GM23248 (cell line): ENCODE measurements around the gene GBF1. TPM values are rescaled to one million over a fixed set of nuclear protein-coding genes. Genes with fewer than 3 reads are reported as not detected.

Source experiments
- DNase-seq: peaks from one replicate; pipeline ENCODE4 v3.0.0-alpha.2; 2015
- H2AFZ ChIP-seq: fragments of 200-600 bp; sonication (generic); 2 replicates; pipeline ENCODE4 v1.6.1; 2016; ENCODE audit warnings: antibody characterized with exemption
- H3F3A ChIP-seq: fragments of 200-600 bp; sonication (generic); 2 replicates; pipeline ENCODE4 v1.6.1; 2016; ENCODE audit warnings: mild to moderate bottlenecking, antibody characterized with exemption, mixed run types; ENCODE audit not compliant: insufficient read depth
- H3K27ac ChIP-seq: fragments of 200-600 bp; sonication (generic); 2 replicates; pipeline ENCODE4 v1.5.1; 2016; ENCODE audit warnings: mild to moderate bottlenecking
- H3K27me3 ChIP-seq: fragments of 200-600 bp; sonication (generic); replicated peaks from 2 replicates; pipeline ENCODE4 v1.6.1; 2016; ENCODE audit warnings: mild to moderate bottlenecking; ENCODE audit not compliant: insufficient read depth
- H3K36me3 ChIP-seq: fragments of 200-600 bp; sonication (generic); 2 replicates; pipeline ENCODE4 v1.6.1; 2016; ENCODE audit warnings: low read depth, mild to moderate bottlenecking
- H3K4me1 ChIP-seq: fragments of 200-600 bp; sonication (generic); 2 replicates; pipeline ENCODE4 v1.6.1; 2016; ENCODE audit warnings: mild to moderate bottlenecking; ENCODE audit not compliant: insufficient read depth
- H3K4me2 ChIP-seq: fragments of 200-600 bp; sonication (generic); one replicate; pipeline ENCODE4 v1.6.1; 2016; ENCODE audit warnings: mild to moderate bottlenecking; ENCODE audit not compliant: unreplicated experiment
- H3K4me3 ChIP-seq: fragments of 200-600 bp; sonication (generic); 2 replicates; pipeline ENCODE4 v1.5.1; 2016; ENCODE audit warnings: mild to moderate bottlenecking
- H3K79me2 ChIP-seq: fragments of 200-600 bp; sonication (generic); 2 replicates; pipeline ENCODE4 v1.6.1; 2016; ENCODE audit warnings: mild to moderate bottlenecking; ENCODE audit not compliant: insufficient read depth
- H3K9ac ChIP-seq: fragments of 200-600 bp; sonication (generic); 2 replicates; pipeline ENCODE4 v1.6.1; 2016; ENCODE audit warnings: mild to moderate bottlenecking
- H3K9me2 ChIP-seq: fragments of 200-600 bp; sonication (generic); 2 replicates; pipeline ENCODE4 v1.6.1; 2016; ENCODE audit warnings: mixed run types, mild to moderate bottlenecking, moderate library complexity; ENCODE audit not compliant: insufficient read depth
- H3K9me3 ChIP-seq: fragments of 200-600 bp; sonication (generic); one replicate; pipeline ENCODE4 v1.6.1; 2017; ENCODE audit warnings: low read depth
- H4K20me1 ChIP-seq: fragments of 200-600 bp; sonication (generic); 2 replicates; pipeline ENCODE4 v1.6.0; 2016; ENCODE audit not compliant: insufficient read depth
- EZH2 ChIP-seq: fragments of 200-600 bp; sonication (generic); IDR thresholded peaks from 2 replicates; pipeline ENCODE4 v1.6.1; 2018; ENCODE audit warnings: antibody characterized with exemption, mild to moderate bottlenecking; ENCODE audit not compliant: insufficient read depth, poor library complexity, severe bottlenecking
- EZH2phosphoT487 ChIP-seq: fragments of 200-600 bp; sonication (generic); IDR thresholded peaks from 2 replicates; pipeline ENCODE4 v1.6.1; 2018; ENCODE audit warnings: antibody characterized with exemption, moderate library complexity, mild to moderate bottlenecking, low read depth; ENCODE audit not compliant: insufficient read depth
- WGBS, 2 experiments: methylation state at CpG; one replicate each; pipeline ENCODE4 v1.1.6; 2015 to 2017; ENCODE audit warnings: low lambda C conversion rate in 2 of 2, low coverage in 1 of 2; ENCODE audit errors: missing lambda C conversion rate in 2 of 2; 5-methylcytosine and 5-hydroxymethylcytosine counted together
- in situ Hi-C: fragments of 300-500 bp; cut with MboI; formaldehyde crosslinking; loops from 2 replicates; pipeline ENCODE4 v1.15.0; 2020
- polyA plus RNA-seq: library from polyadenylated mRNA; unstranded; fragments of >200 nt; fragmentation: Nextera tagmentation; extraction: Ambion mirVana; gene quantifications from 2 replicates; pipeline ENCODE4 v1.2.1, GENCODE V29; 2016
- total RNA-seq: library from RNA; depleted of rRNA; stranded (reverse); fragments of >200 nt; shearing (Covaris generic); gene quantifications from 2 replicates; pipeline ENCODE4 v1.2.3, GENCODE V29; 2014

The GBF1 gene
- total and polyA plus RNA-seq, 2 experiments from 2014 or later = 29.8 to 43.9 TPM

GRCh38 chr10:102327002-102327401 is 81.7 kb downstream of the GBF1 start:
- in situ Hi-C loops = no loop called here
- Histone ChIP-seq H4K20me1 (no peaks in the 10 kb centered on the region; the same call in 1 of the 2 replicates), H3K4me2 (no peak overlapping the region), H3K9me3 (no peaks in the 10 kb centered on the region), H3K79me2 (peaks cover 100% of the 10 kb centered on the region), H3K4me3 (no peak overlapping the region), H3K36me3 (no peaks in the 10 kb centered on the region), H3K9me2 (no peaks in the 10 kb centered on the region), H3F3A (no peaks in the 10 kb centered on the region), H3K27me3 (no peaks in the 10 kb centered on the region), H3K4me1 (peaks cover 8% of the 10 kb centered on the region; the same call in 1 of the 2 replicates), H2AFZ (no peak overlapping the region), H3K27ac (no peak overlapping the region), H3K9ac (no peak overlapping the region)
- no peak for DNase-seq
- TF ChIP-seq EZH2 (no peak), EZH2phosphoT487 (no peak)
- WGBS, 2 experiments = 83 to 87% methylated on average over 5 of the region's 5 CpGs

GRCh38 chr10:102327641-102328040 is 82.3 kb downstream of the GBF1 start:
- Histone ChIP-seq H3K4me1 (peaks cover 8% of the 10 kb centered on the region; the same call in 1 of the 2 replicates), H3K27me3 (no peaks in the 10 kb centered on the region), H3K9ac (no peak overlapping the region), H3K27ac (no peak overlapping the region), H3F3A (no peaks in the 10 kb centered on the region), H3K4me2 (no peak overlapping the region), H3K36me3 (no peaks in the 10 kb centered on the region), H3K9me3 (no peaks in the 10 kb centered on the region), H3K79me2 (peaks cover 100% of the 10 kb centered on the region), H2AFZ (no peak overlapping the region), H3K9me2 (no peaks in the 10 kb centered on the region), H3K4me3 (no peak overlapping the region), H4K20me1 (no peaks in the 10 kb centered on the region; the same call in 1 of the 2 replicates)
- in situ Hi-C loops = no loop called here
- no peak for TF ChIP-seq EZH2
- no peak for TF ChIP-seq EZH2phosphoT487
- WGBS, 2 experiments = 97 to 98% methylated on average over 2 of the region's 2 CpGs
- DNase-seq = no peak

GRCh38 chr10:102332772-102333171 is 87.4 kb downstream of the GBF1 start:
- Histone ChIP-seq H3K4me3 (no peak overlapping the region), H3K4me1 (peaks cover 9% of the 10 kb centered on the region; the same call in 1 of the 2 replicates), H3K4me2 (no peak overlapping the region), H3K36me3 (no peaks in the 10 kb centered on the region), H3K9me2 (no peaks in the 10 kb centered on the region), H3K79me2 (peaks cover 100% of the 10 kb centered on the region), H4K20me1 (no peaks in the 10 kb centered on the region; the same call in 1 of the 2 replicates), H3F3A (no peaks in the 10 kb centered on the region), H3K27ac (no peak overlapping the region), H2AFZ (no peak overlapping the region), H3K27me3 (no peaks in the 10 kb centered on the region), H3K9ac (no peak overlapping the region), H3K9me3 (no peaks in the 10 kb centered on the region)
- DNase-seq = no peak
- TF ChIP-seq EZH2phosphoT487 = no peak
- no peak for TF ChIP-seq EZH2
- in situ Hi-C loops = no loop called here

GRCh38 chr10:102334101-102334500 is 88.8 kb downstream of the GBF1 start:
- H3K9me3 ChIP-seq = no peaks in the 10 kb centered on the region
- no peak for DNase-seq
- TF ChIP-seq EZH2 = no peak
- TF ChIP-seq EZH2phosphoT487 = no peak
- no peak overlapping the region for H3K4me3 ChIP-seq
- peaks cover 9% of the 10 kb centered on the region; the same call in 1 of the 2 replicates for H3K4me1 ChIP-seq
- H3K9ac ChIP-seq = no peak overlapping the region
- no peak overlapping the region for H3K27ac ChIP-seq
- H3K27me3 ChIP-seq = no peaks in the 10 kb centered on the region
- in situ Hi-C loops = no loop called here
- H3K9me2 ChIP-seq = no peaks in the 10 kb centered on the region
- no peaks in the 10 kb centered on the region for H3F3A ChIP-seq
- H3K79me2 ChIP-seq = peaks cover 100% of the 10 kb centered on the region
- no peak overlapping the region for H2AFZ ChIP-seq
- H3K36me3 ChIP-seq = no peaks in the 10 kb centered on the region
- no peaks in the 10 kb centered on the region; the same call in 1 of the 2 replicates for H4K20me1 ChIP-seq
- 64 to 65% methylated on average over 4 of the region's 4 CpGs for WGBS, 2 experiments
- no peak overlapping the region for H3K4me2 ChIP-seq

GRCh38 chr10:102335184-102335583 is 89.9 kb downstream of the GBF1 start:
- H3F3A ChIP-seq = no peaks in the 10 kb centered on the region
- no peak overlapping the region for H3K27ac ChIP-seq
- H4K20me1 ChIP-seq = no peaks in the 10 kb centered on the region; the same call in 1 of the 2 replicates
- H3K27me3 ChIP-seq = no peaks in the 10 kb centered on the region
- in situ Hi-C loops = no loop called here
- H3K4me2 ChIP-seq = no peak overlapping the region
- TF ChIP-seq EZH2phosphoT487 = no peak
- no peak for TF ChIP-seq EZH2
- no peaks in the 10 kb centered on the region for H3K36me3 ChIP-seq
- no peaks in the 10 kb centered on the region for H3K9me3 ChIP-seq
- no peak overlapping the region for H3K9ac ChIP-seq
- peaks cover 9% of the 10 kb centered on the region; the same call in 1 of the 2 replicates for H3K4me1 ChIP-seq
- peaks cover 98% of the 10 kb centered on the region for H3K79me2 ChIP-seq
- H3K4me3 ChIP-seq = no peak overlapping the region
- no peak overlapping the region for H2AFZ ChIP-seq
- peak; percentile 67 for DNase-seq
- 25 to 38% methylated on average over 3 of the region's 3 CpGs for WGBS, 2 experiments
- no peaks in the 10 kb centered on the region for H3K9me2 ChIP-seq
